AG04449 (cell line): ENCODE measurements around the gene AP1M1.

Source experiments
- CTCF ChIA-PET: fragments of 350-600 bp; formaldehyde crosslinking; extraction: SDS; loops from one replicate; lab custom pipeline; 2021; ENCODE audit warnings: antibody characterized with exemption; lab: Yijun Ruan, JAX
- POLR2A ChIA-PET: fragments of 400-600, 350-600 bp; formaldehyde crosslinking; extraction: SDS; loops from one replicate; lab custom pipeline; 2020; ENCODE audit warnings: antibody characterized with exemption, inconsistent platforms; lab: Yijun Ruan, JAX
- DNase-seq: peaks from one replicate; pipeline ENCODE4 v3.0.0-alpha.2; 2010; ENCODE audit warnings: low read depth, low spot score
- H3K4me3 ChIP-seq: 2 replicates; pipeline ENCODE4 v1.5.1; 2011; ENCODE audit warnings: low read depth, mild to moderate bottlenecking, control low read depth, low read length
- CTCF ChIP-seq: IDR thresholded peaks from one replicate; pipeline ENCODE4 v1.5.1; 2011; ENCODE audit warnings: mild to moderate bottlenecking, moderate library complexity, low read length, control low read depth, inconsistent platforms; ENCODE audit not compliant: insufficient read depth; ENCODE audit errors: missing control alignments

Gene AP1M1

GRCh38 chr19:16229322-16229641 is 31.6 kb downstream of the AP1M1 start:
- CTCF ChIA-PET, result interaction anchor here (1.0 to 1.3 kb wide), 4 partner anchors 16 to 188 kb away, joined by 3 to 5 read pairs (median 4); no protein-coding TSS in a partner anchor
- H3K4me3 ChIP-seq, result no peak overlapping the region
- POLR2A ChIA-PET, result no interaction called here
- DNase-seq, result no peak
- no peak for TF ChIP-seq CTCF

GRCh38 chr19:16232127-16232526 is 34.4 kb downstream of the AP1M1 start:
- POLR2A ChIA-PET, result no interaction called here
- CTCF ChIA-PET, result interaction anchor here (1.4 kb wide), 1 partner anchor 150 kb away, joined by 5 read pairs; no protein-coding TSS in a partner anchor
- DNase-seq, result no peak
- TF ChIP-seq CTCF, result no peak
- H3K4me3 ChIP-seq, result no peak overlapping the region

GRCh38 chr19:16232568-16232967 is 34.9 kb downstream of the AP1M1 start:
- DNase-seq, result no peak
- CTCF ChIA-PET, result interaction anchor here (1.5 kb wide), 1 partner anchor 13 kb away, joined by 4 read pairs; no protein-coding TSS in a partner anchor
- H3K4me3 ChIP-seq, result no peak overlapping the region
- POLR2A ChIA-PET, result no interaction called here
- TF ChIP-seq CTCF, result no peak

- no peak for DNase-seq
- TF ChIP-seq CTCF, result no peak
- ChIA-PET CTCF (interaction anchor here (1.5 kb wide), 1 partner anchor 13 kb away, joined by 4 read pairs; no protein-coding TSS in a partner anchor), POLR2A (no interaction called here)
- no peak overlapping the region for H3K4me3 ChIP-seq
These were observed 35.5 kb downstream of the AP1M1 start for GRCh38 chr19:16233081-16233776.

GRCh38 chr19:16233836-16234551 is 36.3 kb downstream of the AP1M1 start:
- POLR2A ChIA-PET, result no interaction called here
- TF ChIP-seq CTCF, result no peak
- CTCF ChIA-PET, result interaction anchor here (1.5 kb wide), 1 partner anchor 12 kb away, joined by 4 read pairs; no protein-coding TSS in a partner anchor
- no peak overlapping the region for H3K4me3 ChIP-seq
- DNase-seq, result no peak
